ENCODE data around the gene PALD1.

DNA sequence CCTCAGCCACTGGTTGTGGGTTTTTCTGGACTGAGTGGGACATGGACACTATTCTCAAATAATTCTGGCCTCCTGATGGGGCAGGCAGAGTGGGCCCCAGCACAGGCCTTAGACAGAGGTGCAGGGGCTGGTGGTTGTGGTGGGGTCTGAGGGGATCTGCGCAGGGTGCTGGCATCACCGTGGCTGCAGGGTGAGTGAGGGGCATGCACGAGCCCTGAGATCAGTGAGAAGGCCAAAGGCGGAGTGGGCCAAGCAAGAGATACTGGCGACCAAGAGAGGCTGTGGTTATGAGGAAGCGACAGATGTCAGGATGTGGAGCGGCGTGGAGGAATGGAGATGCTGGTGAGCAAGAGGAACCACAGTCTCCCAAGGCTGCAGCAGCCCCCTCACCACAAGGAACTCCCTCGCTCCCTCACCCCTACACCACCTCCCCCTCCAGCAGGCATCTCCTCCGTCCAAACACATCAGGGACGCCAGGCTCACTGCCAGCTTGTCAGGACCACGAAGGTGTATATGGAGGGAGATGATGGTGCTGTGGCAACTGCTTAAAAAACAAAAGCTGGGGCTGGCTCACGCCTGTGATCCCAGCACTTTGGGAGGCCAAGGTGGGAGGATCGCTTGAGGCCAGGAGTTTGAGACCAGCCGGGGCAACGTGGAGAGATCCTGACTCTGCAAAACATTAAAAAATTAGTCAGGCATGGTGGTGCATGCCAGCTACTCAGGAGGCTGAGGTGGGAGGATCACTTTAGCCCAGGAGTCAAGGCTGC lies 114.4 kb downstream of the PALD1 start:
- no peak for TF ChIP-seq EZH2 (IDR thresholded peaks at IDR 0.05; ENCODE audit: insufficient read depth, low read length)
- TF ChIP-seq, protein P1, sequence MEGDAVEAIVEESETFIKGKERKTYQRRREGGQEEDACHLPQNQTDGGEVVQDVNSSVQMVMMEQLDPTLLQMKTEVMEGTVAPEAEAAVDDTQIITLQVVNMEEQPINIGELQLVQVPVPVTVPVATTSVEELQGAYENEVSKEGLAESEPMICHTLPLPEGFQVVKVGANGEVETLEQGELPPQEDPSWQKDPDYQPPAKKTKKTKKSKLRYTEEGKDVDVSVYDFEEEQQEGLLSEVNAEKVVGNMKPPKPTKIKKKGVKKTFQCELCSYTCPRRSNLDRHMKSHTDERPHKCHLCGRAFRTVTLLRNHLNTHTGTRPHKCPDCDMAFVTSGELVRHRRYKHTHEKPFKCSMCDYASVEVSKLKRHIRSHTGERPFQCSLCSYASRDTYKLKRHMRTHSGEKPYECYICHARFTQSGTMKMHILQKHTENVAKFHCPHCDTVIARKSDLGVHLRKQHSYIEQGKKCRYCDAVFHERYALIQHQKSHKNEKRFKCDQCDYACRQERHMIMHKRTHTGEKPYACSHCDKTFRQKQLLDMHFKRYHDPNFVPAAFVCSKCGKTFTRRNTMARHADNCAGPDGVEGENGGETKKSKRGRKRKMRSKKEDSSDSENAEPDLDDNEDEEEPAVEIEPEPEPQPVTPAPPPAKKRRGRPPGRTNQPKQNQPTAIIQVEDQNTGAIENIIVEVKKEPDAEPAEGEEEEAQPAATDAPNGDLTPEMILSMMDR (IDR thresholded peaks at IDR 0.05; ENCODE audit: insufficient read depth, low read depth, low read length), result no peak
